H9 (cell line): ENCODE results near the gene HS2ST1. TPM values are rescaled to one million over a fixed set of nuclear protein-coding genes. Genes with fewer than 3 reads are reported as not detected.

Source experiments
- DNase-seq: peaks from one replicate; pipeline ENCODE4 v3.0.0-alpha.2; 2017
- H2AFZ ChIP-seq: one replicate; pipeline ENCODE4 v1.6.1; 2013; ENCODE audit warnings: mild to moderate bottlenecking, low read length, control low read depth, moderate library complexity
- H2AK5ac ChIP-seq: 2 replicates; pipeline ENCODE4 v1.6.1; 2013; ENCODE audit warnings: low read length, control low read depth, mixed read lengths; ENCODE audit not compliant: insufficient read length
- H2BK120ac ChIP-seq: one replicate; pipeline ENCODE4 v1.6.1; 2013; ENCODE audit warnings: low read depth, mild to moderate bottlenecking, low read length, control low read depth, inconsistent platforms; ENCODE audit not compliant: poor library complexity, severe bottlenecking
- H2BK12ac ChIP-seq: 2 replicates; pipeline ENCODE4 v1.6.1; 2013; ENCODE audit warnings: low read length, control low read depth, mixed read lengths, low read depth; ENCODE audit not compliant: insufficient read length
- H2BK15ac ChIP-seq: 2 replicates; pipeline ENCODE4 v1.6.1; 2013; ENCODE audit warnings: low read depth, low read length, control low read depth
- H2BK20ac ChIP-seq: one replicate; pipeline ENCODE4 v1.6.1; 2013; ENCODE audit warnings: low read depth, mild to moderate bottlenecking, low read length, control low read depth, inconsistent platforms; ENCODE audit not compliant: poor library complexity, severe bottlenecking
- H2BK5ac ChIP-seq: 2 replicates; pipeline ENCODE4 v1.6.1; 2013; ENCODE audit warnings: low read length, control low read depth, mixed read lengths; ENCODE audit not compliant: insufficient read length
- H3K14ac ChIP-seq: 2 replicates; pipeline ENCODE4 v1.6.1; 2013; ENCODE audit warnings: low read length, control low read depth; ENCODE audit not compliant: insufficient read depth
- H3K18ac ChIP-seq: 2 replicates; pipeline ENCODE4 v1.6.1; 2013; ENCODE audit warnings: low read depth, mild to moderate bottlenecking, mixed read lengths, low read length, control low read depth; ENCODE audit not compliant: insufficient read length
- H3K23ac ChIP-seq: 2 replicates; pipeline ENCODE4 v1.6.1; 2013; ENCODE audit warnings: low read length, control low read depth, mixed read lengths, low read depth; ENCODE audit not compliant: insufficient read length
- H3K23me2 ChIP-seq: 2 replicates; pipeline ENCODE4 v1.6.1; 2013; ENCODE audit warnings: low read depth, mild to moderate bottlenecking, mixed read lengths, low read length, control low read depth; ENCODE audit not compliant: insufficient read length, poor library complexity, severe bottlenecking
- H3K27ac ChIP-seq: 2 replicates; pipeline ENCODE4 v1.5.1; 2013; ENCODE audit warnings: low read length, control low read depth, mixed read lengths, low read depth; ENCODE audit not compliant: insufficient read length
- H3K27me3 ChIP-seq: 2 replicates; pipeline ENCODE4 v1.6.1; 2013; ENCODE audit warnings: low read length, control low read depth, inconsistent platforms; ENCODE audit not compliant: insufficient read depth
- H3K4ac ChIP-seq: 2 replicates; pipeline ENCODE4 v1.6.1; 2013; ENCODE audit warnings: low read depth, mild to moderate bottlenecking, control low read depth, inconsistent platforms, low read length, moderate library complexity
- H3K4me1 ChIP-seq: 2 replicates; pipeline ENCODE4 v1.6.1; 2013; ENCODE audit warnings: low read length, control low read depth, inconsistent platforms; ENCODE audit not compliant: insufficient read depth
- H3K4me2 ChIP-seq: 2 replicates; pipeline ENCODE4 v1.6.1; 2013; ENCODE audit warnings: low read length, control low read depth, mixed read lengths; ENCODE audit not compliant: insufficient read length, insufficient read depth
- H3K56ac ChIP-seq: 2 replicates; pipeline ENCODE4 v1.6.1; 2013; ENCODE audit warnings: low read depth, mild to moderate bottlenecking, mixed read lengths, low read length, control low read depth; ENCODE audit not compliant: insufficient read length
- H3K79me1 ChIP-seq: 2 replicates; pipeline ENCODE4 v1.6.1; 2013; ENCODE audit warnings: low read depth, mild to moderate bottlenecking, moderate library complexity, low read length, control low read depth, inconsistent platforms; ENCODE audit not compliant: insufficient read depth, poor library complexity, severe bottlenecking
- H3K79me2 ChIP-seq: 2 replicates; pipeline ENCODE4 v1.6.1; 2013; ENCODE audit warnings: low read length, control low read depth, inconsistent platforms; ENCODE audit not compliant: insufficient read depth
- H3K9ac ChIP-seq: 2 replicates; pipeline ENCODE4 v1.6.1; 2013; ENCODE audit warnings: low read length, control low read depth, mixed read lengths; ENCODE audit not compliant: insufficient read length; ENCODE audit errors: extremely low read depth
- H3K9me3 ChIP-seq: one replicate; pipeline ENCODE4 v1.6.1; 2013; ENCODE audit warnings: low read depth, low read length, inconsistent platforms; ENCODE audit not compliant: control insufficient read depth
- H3T11ph ChIP-seq: one replicate; pipeline ENCODE4 v1.6.1; 2013; ENCODE audit warnings: mild to moderate bottlenecking, low read length, control low read depth, inconsistent platforms
- H4K20me1 ChIP-seq: one replicate; pipeline ENCODE4 v1.6.1; 2013; ENCODE audit not compliant: control insufficient read depth, insufficient read length, insufficient read depth
- H4K5ac ChIP-seq: 2 replicates; pipeline ENCODE4 v1.6.1; 2013; ENCODE audit warnings: low read depth, mild to moderate bottlenecking, mixed read lengths, low read length, control low read depth; ENCODE audit not compliant: insufficient read length
- H4K8ac ChIP-seq: replicated peaks from 2 replicates; pipeline ENCODE4 v1.6.1; 2013; ENCODE audit warnings: low read length, control low read depth, mixed read lengths, low read depth; ENCODE audit not compliant: insufficient read length
- H4K91ac ChIP-seq: 2 replicates; pipeline ENCODE4 v1.6.1; 2013; ENCODE audit warnings: low read depth, mild to moderate bottlenecking, moderate library complexity, mixed read lengths, low read length, control low read depth; ENCODE audit not compliant: insufficient read length
- H3K27ac Mint-ChIP-seq, 3 experiments: 2 replicates in 2 of 3; 3 replicates in 1 of 3; pipeline ENCODE4 v1.8.0; 2020 to 2021; ENCODE audit warnings: mixed read lengths in 3 of 3, mild to moderate bottlenecking in 1 of 3, moderate library complexity in 1 of 3
- H3K27me3 Mint-ChIP-seq: 2 replicates; pipeline ENCODE4 v1.8.0; 2021; ENCODE audit warnings: low read depth, mild to moderate bottlenecking, moderate library complexity, mixed read lengths
- H3K36me3 Mint-ChIP-seq, 3 experiments: 2 replicates in 2 of 3; 3 replicates in 1 of 3; pipeline ENCODE4 v1.8.0; 2020 to 2021; ENCODE audit warnings: low read depth in 3 of 3, mixed read lengths in 3 of 3; ENCODE audit not compliant: insufficient read depth in 1 of 3
- H3K4me1 Mint-ChIP-seq, 2 experiments: 2 replicates each; pipeline ENCODE4 v1.8.0; 2020; ENCODE audit warnings: mixed read lengths in 2 of 2
- H3K4me3 Mint-ChIP-seq, 2 experiments: 2 replicates in 1 of 2; 3 replicates in 1 of 2; pipeline ENCODE4 v1.8.0; 2020 to 2021; ENCODE audit warnings: mild to moderate bottlenecking in 2 of 2, mixed read lengths in 2 of 2, moderate library complexity in 1 of 2
- H3K9me3 Mint-ChIP-seq, 2 experiments: 2 replicates in 1 of 2; 3 replicates in 1 of 2; pipeline ENCODE4 v1.8.0; 2020; ENCODE audit warnings: mild to moderate bottlenecking in 2 of 2, mixed read lengths in 2 of 2, moderate library complexity in 1 of 2
- WGBS: extraction: QIAGEN DNeasy Blood & Tissue Kit; methylation state at CpG from one replicate; pipeline ENCODE4 v1.1.7; 2013; ENCODE audit warnings: missing lambda C conversion rate, low lambda C conversion rate, mixed read lengths; ENCODE audit not compliant: insufficient read length; ENCODE audit errors: extremely low coverage; 5-methylcytosine and 5-hydroxymethylcytosine counted together
- total RNA-seq: library from RNA; stranded (reverse); gene quantifications from 2 replicates; pipeline ENCODE4 v1.2.1, GENCODE V29; 2021
- TF ChIP-seq, protein P1 (sequence below): fragments of 200-600 bp; sonication (generic); conservative IDR thresholded peaks from 3 replicates; pipeline ENCODE4 v1.8.0; 2021; ENCODE audit warnings: antibody characterized with exemption, mild to moderate bottlenecking

The HS2ST1 gene
- total RNA-seq, 1 experiment from 2014 or later: 20.1 TPM

DNA sequence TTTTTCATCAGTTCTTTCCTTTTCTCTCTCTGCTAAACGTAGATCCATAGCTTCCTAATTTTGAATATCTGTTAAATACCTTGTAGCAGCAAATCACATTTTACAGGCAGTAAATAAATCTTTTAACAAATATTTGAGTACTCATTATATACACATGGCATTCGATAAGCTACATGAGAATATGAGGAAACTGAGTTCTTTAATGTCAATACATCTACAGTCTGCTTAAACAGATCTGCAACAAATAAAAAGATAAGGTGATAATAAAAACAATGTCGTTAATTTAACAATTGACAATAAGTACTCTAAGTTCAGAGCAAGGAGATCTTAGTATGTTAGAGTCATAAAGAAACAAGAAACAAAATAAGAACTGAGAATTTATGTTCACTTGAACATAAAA, 43.4 kb upstream of the HS2ST1 start:
- H3K27ac Mint-ChIP-seq: no peak overlapping the region; a peak in 1 of 7 replicates
- peaks cover 7 to 24% (median 18%) of the 10 kb centered on the region in 3 experiments; a peak in 6 of 7 replicates for H3K36me3 Mint-ChIP-seq
- Histone ChIP-seq H3K27ac (no peak overlapping the region), H3K9ac (no peak overlapping the region), H2AK5ac (no peak overlapping the region), H2BK12ac (no peak overlapping the region), H3K4ac (no peak overlapping the region), H3K18ac (no peak overlapping the region), H2BK120ac (no peak overlapping the region), H3K79me1 (no peaks in the 10 kb centered on the region), H4K5ac (no peak overlapping the region), H3K23ac (no peak overlapping the region), H3K23me2 (no peaks in the 10 kb centered on the region), H3K14ac (no peak overlapping the region), H4K8ac (no peak overlapping the region), H3K4me2 (no peak overlapping the region), H3K9me3 (no peaks in the 10 kb centered on the region), H3K56ac (no peak overlapping the region), H4K91ac (no peak overlapping the region), H3T11ph (no peak overlapping the region), H2AFZ (no peak overlapping the region), H2BK5ac (no peak overlapping the region), H3K4me1 (no peaks in the 10 kb centered on the region), H3K27me3 (no peaks in the 10 kb centered on the region), H4K20me1 (no peaks in the 10 kb centered on the region), H2BK20ac (no peak overlapping the region), H3K79me2 (no peaks in the 10 kb centered on the region), H2BK15ac (no peak overlapping the region)
- H3K9me3 Mint-ChIP-seq: no peaks in the 10 kb centered on the region; a peak in 1 of 5 replicates
- WGBS: no CpG with 5 or more reads among the region's 3 CpGs
- H3K4me1 Mint-ChIP-seq: peaks cover 12% of the 10 kb centered on the region in 2 experiments
- no peaks in the 10 kb centered on the region for H3K27me3 Mint-ChIP-seq
- TF ChIP-seq, protein P1, sequence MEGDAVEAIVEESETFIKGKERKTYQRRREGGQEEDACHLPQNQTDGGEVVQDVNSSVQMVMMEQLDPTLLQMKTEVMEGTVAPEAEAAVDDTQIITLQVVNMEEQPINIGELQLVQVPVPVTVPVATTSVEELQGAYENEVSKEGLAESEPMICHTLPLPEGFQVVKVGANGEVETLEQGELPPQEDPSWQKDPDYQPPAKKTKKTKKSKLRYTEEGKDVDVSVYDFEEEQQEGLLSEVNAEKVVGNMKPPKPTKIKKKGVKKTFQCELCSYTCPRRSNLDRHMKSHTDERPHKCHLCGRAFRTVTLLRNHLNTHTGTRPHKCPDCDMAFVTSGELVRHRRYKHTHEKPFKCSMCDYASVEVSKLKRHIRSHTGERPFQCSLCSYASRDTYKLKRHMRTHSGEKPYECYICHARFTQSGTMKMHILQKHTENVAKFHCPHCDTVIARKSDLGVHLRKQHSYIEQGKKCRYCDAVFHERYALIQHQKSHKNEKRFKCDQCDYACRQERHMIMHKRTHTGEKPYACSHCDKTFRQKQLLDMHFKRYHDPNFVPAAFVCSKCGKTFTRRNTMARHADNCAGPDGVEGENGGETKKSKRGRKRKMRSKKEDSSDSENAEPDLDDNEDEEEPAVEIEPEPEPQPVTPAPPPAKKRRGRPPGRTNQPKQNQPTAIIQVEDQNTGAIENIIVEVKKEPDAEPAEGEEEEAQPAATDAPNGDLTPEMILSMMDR: no peak
- DNase-seq: no peak
- H3K4me3 Mint-ChIP-seq: no peak overlapping the region
